Activated CD8-positive, alpha-beta T cell treated with anti-CD3 and anti-CD28 coated beads for 36 hours (primary cell): ENCODE measurements around the gene RBMS2. TPM values are rescaled to one million over a fixed set of nuclear protein-coding genes. Genes with fewer than 3 reads are reported as not detected.
"Not testable (repeated sequence)": the region's sequence is repeated elsewhere in the genome, so short reads cannot be mapped to it uniquely, and the experiment has no call there.

Experiments used
- ATAC-seq: fragments of 200-7000 bp; cut with Tn5 transposase; one replicate; pipeline ENCODE4 v1.10.0; 2021; ENCODE audit warnings: mild to moderate bottlenecking, moderate library complexity
- CTCF ChIA-PET: fragments of 350-600 bp; sonication (Branson Sonifier 250); formaldehyde crosslinking; loops from one replicate; lab custom pipeline; 2021; ENCODE audit warnings: antibody characterized with exemption; lab: Charles Lee
- POLR2A ChIA-PET: fragments of 350-600 bp; sonication (Branson Sonifier 250); formaldehyde crosslinking; loops from one replicate; lab custom pipeline; 2021; ENCODE audit warnings: antibody characterized with exemption; lab: Charles Lee
- DNase-seq: peaks from one replicate; pipeline ENCODE4 v3.0.0-alpha.2; 2020
- H3K27ac Mint-ChIP-seq: one replicate; pipeline ENCODE4 v1.8.0; 2021; ENCODE audit warnings: mild to moderate bottlenecking, mixed read lengths
- H3K27me3 Mint-ChIP-seq: one replicate; pipeline ENCODE4 v1.8.0; 2021; ENCODE audit warnings: mixed read lengths
- H3K36me3 Mint-ChIP-seq: one replicate; pipeline ENCODE4 v1.8.0; 2021; ENCODE audit warnings: low read depth, mixed read lengths
- H3K4me1 Mint-ChIP-seq: one replicate; pipeline ENCODE4 v1.8.0; 2021; ENCODE audit warnings: low read depth, mixed read lengths
- H3K4me3 Mint-ChIP-seq: one replicate; pipeline ENCODE4 v1.8.0; 2021; ENCODE audit warnings: mild to moderate bottlenecking, moderate library complexity, mixed read lengths
- H3K9me3 Mint-ChIP-seq: one replicate; pipeline ENCODE4 v1.8.0; 2021; ENCODE audit warnings: mixed read lengths
- CTCF ChIP-seq: fragments of 200-600 bp; IDR thresholded peaks from one replicate; pipeline ENCODE4 v1.8.0; 2022; ENCODE audit warnings: antibody characterized with exemption, mild to moderate bottlenecking
- intact Hi-C: fragments of 100-400 bp; cut with micrococcal nuclease; formaldehyde crosslinking; loops from one replicate; pipeline ENCODE4 v1.10.0; 2022
- total RNA-seq, 2 experiments: library from RNA; stranded (reverse); gene quantifications; one replicate each; pipeline ENCODE4 v1.2.3, GENCODE V29; 2021

Gene RBMS2
- total RNA-seq, 2 experiments from 2014 or later = 2.8 to 3.1 TPM

- Mint-ChIP-seq H3K4me1 (peaks cover 16% of the 10 kb centered on the region), H3K9me3 (peaks cover 5% of the 10 kb centered on the region), H3K27ac (peak overlapping the region; percentile 61), H3K27me3 (peaks cover 29% of the 10 kb centered on the region), H3K4me3 (peak overlapping the region; percentile 80), H3K36me3 (peaks cover 3% of the 10 kb centered on the region)
- intact Hi-C loops = no loop called here
- peak; percentile 35 for ATAC-seq
- CTCF ChIA-PET = interaction anchor here (1.0 to 1.8 kb wide), 4 partner anchors 9 to 124 kb away, joined by 3 to 6 read pairs (median 4); no protein-coding TSS in a partner anchor
- TF ChIP-seq CTCF = no peak
- DNase-seq = peak; percentile 50
- POLR2A ChIA-PET = interaction anchor here (1.2 kb wide), 1 partner anchor 368 kb away, joined by 4 read pairs; no protein-coding TSS in a partner anchor
These were observed 34.1 kb upstream of the RBMS2 start for GRCh38 chr12:56487448-56488040.

- ChIA-PET POLR2A (interaction anchor here (1.2 kb wide), 2 partner anchors 19 to 369 kb away, joined by 3 to 4 read pairs; no protein-coding TSS in a partner anchor), CTCF (interaction anchor here (0.7 to 1.8 kb wide), 5 partner anchors 8 to 124 kb away, joined by 3 to 6 read pairs (median 4); no protein-coding TSS in a partner anchor)
- DNase-seq = peak; percentile 81
- Mint-ChIP-seq H3K4me1 (peaks cover 16% of the 10 kb centered on the region), H3K27ac (peak within 1 kb of the TSS; percentile 61), H3K27me3 (peaks cover 32% of the 10 kb centered on the region), H3K4me3 (peak within 1 kb of the TSS; percentile 80), H3K9me3 (peaks cover 5% of the 10 kb centered on the region), H3K36me3 (peaks cover 3% of the 10 kb centered on the region)
- intact Hi-C loops = no loop called here
- ATAC-seq = peak; percentile 97
- no peak for TF ChIP-seq CTCF
These were observed 33.3 kb upstream of the RBMS2 start, which contains the start of gene GLS2 for GRCh38 chr12:56488041-56488955. Gene GLS2, minus strand, starts transcription at chr12:56488161. Its CDS starts 43 bp downstream, at chr12:56488118.

- intact Hi-C loops = no loop called here
- Mint-ChIP-seq H3K4me3 (no peak overlapping the region), H3K27ac (no peak overlapping the region), H3K4me1 (peaks cover 16% of the 10 kb centered on the region), H3K9me3 (peaks cover 5% of the 10 kb centered on the region), H3K36me3 (peaks cover 3% of the 10 kb centered on the region), H3K27me3 (peaks cover 32% of the 10 kb centered on the region)
- no peak for DNase-seq
- ChIA-PET CTCF (interaction anchor here (0.7 to 1.7 kb wide), 5 partner anchors 9 to 90 kb away, joined by 3 to 6 read pairs (median 3); no protein-coding TSS in a partner anchor), POLR2A (interaction anchor here (0.6 to 1.0 kb wide), 4 partner anchors 17 to 145 kb away, joined by 3 to 4 read pairs (median 3); no protein-coding TSS in a partner anchor)
- TF ChIP-seq CTCF = no peak
- no peak for ATAC-seq
These were observed 31.3 kb upstream of the RBMS2 start for GRCh38 chr12:56490360-56490759.

GRCh38 chr12:56493409-56494105 is 28.1 kb upstream of the RBMS2 start:
- H3K36me3 Mint-ChIP-seq, DNase-seq, H3K9me3 Mint-ChIP-seq, H3K27ac Mint-ChIP-seq, POLR2A ChIA-PET, H3K4me3 Mint-ChIP-seq, ATAC-seq, H3K4me1 Mint-ChIP-seq, CTCF ChIA-PET, intact Hi-C loops: not testable (repeated sequence)
- H3K27me3 Mint-ChIP-seq = peaks cover 27% of the 10 kb centered on the region

GRCh38 chr12:56494106-56494415 is 27.6 kb upstream of the RBMS2 start:
- H3K36me3 Mint-ChIP-seq, DNase-seq, H3K27ac Mint-ChIP-seq, H3K4me3 Mint-ChIP-seq, H3K9me3 Mint-ChIP-seq, H3K4me1 Mint-ChIP-seq, ATAC-seq, CTCF ChIA-PET, POLR2A ChIA-PET, intact Hi-C loops: not testable (repeated sequence)
- peaks cover 23% of the 10 kb centered on the region for H3K27me3 Mint-ChIP-seq

- H3K36me3 Mint-ChIP-seq, CTCF ChIA-PET, POLR2A ChIA-PET, H3K9me3 Mint-ChIP-seq, H3K27ac Mint-ChIP-seq, ATAC-seq, intact Hi-C loops, H3K4me1 Mint-ChIP-seq, DNase-seq, H3K4me3 Mint-ChIP-seq: not testable (repeated sequence)
- H3K27me3 Mint-ChIP-seq = peaks cover 19% of the 10 kb centered on the region
These were observed 27.1 kb upstream of the RBMS2 start for GRCh38 chr12:56494481-56494880.
